CD4-positive, alpha-beta T cell treated with Interleukin-12 subunit alpha and Interleukin-12 subunit beta, for 1 hour (primary cell): ENCODE results near the gene SOX6.

Experiments
- DNase-seq: peaks from one replicate; pipeline ENCODE4 v3.0.0-alpha.2; 2020

The SOX6 gene

GRCh38 chr11:16028419-16028818, 327.9 kb downstream of the SOX6 start:
- no peak for DNase-seq

- no peak for DNase-seq
Measured at GRCh38 chr11:16027621-16028020, 328.7 kb downstream of the SOX6 start.

- no peak for DNase-seq
Measured at GRCh38 chr11:16026849-16027248, 329.5 kb downstream of the SOX6 start.

GRCh38 chr11:16018931-16019330, 337.4 kb downstream of the SOX6 start:
- no peak for DNase-seq

- DNase-seq = no peak
Measured at GRCh38 chr11:16016468-16016829, 339.9 kb downstream of the SOX6 start.

GRCh38 chr11:16015741-16016467, 340.4 kb downstream of the SOX6 start:
- DNase-seq = no peak

- no peak for DNase-seq
Measured at GRCh38 chr11:16013649-16014275, 342.6 kb downstream of the SOX6 start.

GRCh38 chr11:16013242-16013641, 343.1 kb downstream of the SOX6 start:
- no peak for DNase-seq

GRCh38 chr11:16012125-16012751, 344.1 kb downstream of the SOX6 start:
- no peak for DNase-seq

- no peak for DNase-seq
Measured at GRCh38 chr11:16011396-16011795, 344.9 kb downstream of the SOX6 start.

- DNase-seq = no peak
Measured at GRCh38 chr11:16009021-16009420, 347.3 kb downstream of the SOX6 start.

- no peak for DNase-seq
Measured at GRCh38 chr11:16007514-16007913, 348.8 kb downstream of the SOX6 start.

GRCh38 chr11:16002942-16003341, 353.4 kb downstream of the SOX6 start:
- DNase-seq = no peak

GRCh38 chr11:16001899-16002426, 354.4 kb downstream of the SOX6 start:
- DNase-seq = no peak

GRCh38 chr11:16001044-16001568, 355.2 kb downstream of the SOX6 start:
- DNase-seq = no peak

GRCh38 chr11:16000065-16000464, 356.3 kb downstream of the SOX6 start:
- no peak for DNase-seq

- DNase-seq = no peak
Measured at GRCh38 chr11:15993345-15993744, 363.0 kb downstream of the SOX6 start.

GRCh38 chr11:15991215-15991614, 365.1 kb downstream of the SOX6 start:
- DNase-seq = no peak

GRCh38 chr11:15989685-15990084, 366.7 kb downstream of the SOX6 start:
- no peak for DNase-seq

GRCh38 chr11:15988693-15989231, 367.6 kb downstream of the SOX6 start:
- DNase-seq = no peak

- no peak for DNase-seq
Measured at GRCh38 chr11:15988016-15988550, 368.3 kb downstream of the SOX6 start.

GRCh38 chr11:15987046-15987445, 369.3 kb downstream of the SOX6 start:
- DNase-seq = no peak

GRCh38 chr11:15985860-15986139, 370.5 kb downstream of the SOX6 start:
- no peak for DNase-seq
